ENCODE results near the gene WNT9A. TPM values are rescaled to one million over a fixed set of nuclear protein-coding genes. Genes with fewer than 3 reads are reported as not detected.

WNT9A gene
- total RNA-seq, 2 experiments from 2014 or later: 0.32 to 0.40 TPM

DNA sequence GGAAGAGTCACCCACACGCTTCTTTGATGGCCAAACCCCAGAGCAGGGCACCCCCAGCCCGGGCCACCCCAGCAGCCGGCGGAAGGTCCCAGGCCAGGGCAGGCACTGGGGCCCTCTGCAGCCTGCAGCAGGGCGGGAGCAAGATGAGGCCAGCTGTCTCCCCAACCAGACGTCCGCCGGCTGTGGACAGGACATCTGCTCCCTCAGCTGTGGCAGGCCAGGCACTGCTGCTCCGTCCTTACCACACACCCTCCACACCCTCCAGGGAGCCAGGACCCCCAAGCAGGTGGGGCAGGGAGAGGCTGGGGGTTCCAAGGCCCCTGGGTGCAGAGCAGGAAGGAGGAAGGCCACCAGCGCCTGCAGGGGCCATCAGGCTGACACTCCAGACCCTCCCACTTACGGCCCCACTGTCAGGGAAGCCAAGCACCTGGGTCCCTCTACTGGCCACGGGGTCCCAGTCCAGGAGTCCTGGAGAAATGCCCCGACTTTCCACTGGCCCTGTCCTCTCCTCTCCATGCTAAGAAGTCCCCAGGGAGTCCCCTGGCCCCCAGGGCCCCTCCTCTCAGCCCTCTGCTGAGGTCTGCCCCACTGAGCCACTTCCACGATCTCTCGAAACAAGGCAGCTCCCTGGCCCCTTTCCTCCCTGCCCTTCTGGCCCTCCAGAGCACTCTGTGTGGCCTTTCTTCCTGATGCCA, 5.6 kb downstream of the WNT9A start:
- ChIA-PET CTCF (no interaction called here), POLR2A (no interaction called here)
- Mint-ChIP-seq H3K27me3 (peaks cover 12% of the 10 kb centered on the region), H3K36me3 (ENCODE audit: low read depth) (no peaks in the 10 kb centered on the region), H3K4me1 (peaks cover 8% of the 10 kb centered on the region), H3K27ac (no peak overlapping the region), H3K9me3 (no peaks in the 10 kb centered on the region), H3K4me3 (no peak overlapping the region)
- no peak for DNase-seq

DNA sequence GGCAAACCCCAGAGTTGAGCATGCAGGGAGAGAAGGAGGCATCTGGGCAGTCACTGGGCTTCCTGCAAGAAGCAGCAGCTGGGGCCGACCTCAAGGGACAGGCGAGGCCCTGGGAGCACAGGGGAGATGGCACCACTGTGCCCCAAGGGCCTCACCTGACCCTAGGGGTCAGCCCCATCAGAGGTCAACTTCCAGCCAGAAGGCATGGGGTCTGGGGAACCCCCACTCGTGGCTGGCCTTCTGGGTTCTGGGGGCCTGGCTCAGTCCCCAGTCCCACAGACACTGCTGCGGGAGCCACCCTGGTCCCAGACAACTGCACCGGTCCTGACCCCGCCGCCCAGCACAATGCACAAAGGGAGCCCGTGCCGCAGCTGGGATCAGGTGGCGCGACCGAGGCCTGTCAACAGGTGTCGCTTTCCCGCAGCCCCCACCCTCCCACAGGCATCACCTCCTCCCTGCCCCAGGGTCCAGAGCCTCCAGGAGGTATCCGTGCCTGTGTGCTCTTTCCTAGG, 6.2 kb downstream of the WNT9A start:
- ChIA-PET POLR2A (no interaction called here), CTCF (no interaction called here)
- Mint-ChIP-seq H3K27ac (no peak overlapping the region), H3K27me3 (peaks cover 11% of the 10 kb centered on the region), H3K4me3 (no peak overlapping the region), H3K36me3 (ENCODE audit: low read depth) (peaks cover 2% of the 10 kb centered on the region), H3K9me3 (peaks cover 5% of the 10 kb centered on the region), H3K4me1 (peaks cover 7% of the 10 kb centered on the region)
- DNase-seq: no peak

DNA sequence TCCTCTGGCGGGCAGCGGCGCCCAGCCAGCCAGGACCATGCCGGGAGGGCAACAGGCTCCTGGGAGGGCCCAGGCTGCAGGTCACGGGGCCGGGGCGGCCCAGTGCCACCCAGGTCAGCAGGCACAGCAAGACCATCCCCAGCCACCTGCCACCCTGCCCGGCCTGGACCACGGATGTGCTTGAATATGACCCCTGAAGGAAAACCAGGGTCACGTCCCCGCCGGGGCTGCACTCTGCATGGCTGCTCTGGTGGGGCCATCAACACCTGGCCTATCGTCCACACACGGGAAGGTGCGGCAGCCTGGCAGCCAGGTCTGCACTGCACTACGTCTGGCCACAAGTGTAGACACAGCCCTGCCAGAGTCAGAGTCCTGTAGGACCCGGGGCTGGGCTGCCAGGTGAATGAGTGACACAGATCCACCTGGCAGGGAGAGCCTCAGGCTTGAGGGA, 6.9 kb downstream of the WNT9A start:
- no peak for DNase-seq
- ChIA-PET CTCF (no interaction called here), POLR2A (no interaction called here)
- Mint-ChIP-seq H3K27me3 (peaks cover 6% of the 10 kb centered on the region), H3K36me3 (ENCODE audit: low read depth) (peaks cover 2% of the 10 kb centered on the region), H3K27ac (no peak overlapping the region), H3K4me1 (peaks cover under 1% of the 10 kb centered on the region), H3K9me3 (peaks cover 5% of the 10 kb centered on the region), H3K4me3 (no peak overlapping the region)

DNA sequence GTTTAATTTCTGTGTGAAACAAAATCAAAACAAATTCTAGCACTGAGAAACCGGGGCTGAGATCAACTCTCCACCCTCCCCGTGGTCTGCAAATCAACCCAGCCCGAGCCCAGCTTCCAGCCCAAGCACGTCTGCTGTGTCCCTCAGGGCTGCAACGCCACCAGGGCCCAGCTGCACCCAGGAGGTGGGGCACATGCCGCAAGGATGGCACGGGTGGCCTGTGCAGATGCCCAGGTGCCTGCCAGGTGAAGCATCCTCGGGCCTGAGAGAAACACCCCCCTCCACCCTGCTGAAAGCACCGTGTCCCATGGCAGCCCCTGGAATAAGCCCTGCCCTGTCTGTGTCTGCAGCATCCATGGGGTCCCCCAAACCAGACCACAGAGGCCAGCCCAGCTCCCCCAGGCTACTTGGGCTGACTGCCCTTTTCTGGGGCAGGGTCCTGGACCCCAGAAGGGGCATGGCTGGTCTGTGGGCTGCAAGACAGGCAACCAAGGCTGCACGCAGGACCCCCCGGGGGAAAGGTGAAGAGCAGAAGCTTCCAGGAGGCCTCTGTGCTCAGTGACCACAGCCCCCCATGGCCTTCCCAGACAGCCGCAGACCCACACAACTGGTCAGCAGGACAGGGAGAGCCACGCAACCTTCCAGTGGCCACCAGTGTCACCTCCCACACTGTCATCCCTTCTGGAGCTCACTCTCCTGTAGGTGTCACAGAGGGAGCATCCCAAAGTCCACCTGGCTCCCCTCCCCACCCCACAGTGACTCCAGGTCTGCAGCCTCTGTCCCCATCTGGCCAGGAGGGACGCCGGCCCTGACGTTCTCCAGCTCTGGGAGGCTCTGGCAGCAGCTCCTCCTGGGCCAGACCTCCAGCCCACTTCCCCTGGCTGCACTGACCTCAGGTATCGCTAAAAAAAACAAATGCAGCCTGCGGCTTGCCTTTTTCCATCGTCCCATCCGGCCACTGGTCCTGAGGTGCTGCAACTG, 7.7 kb downstream of the WNT9A start:
- ChIA-PET POLR2A (no interaction called here), CTCF (no interaction called here)
- Mint-ChIP-seq H3K27ac (no peak overlapping the region), H3K4me3 (no peak overlapping the region), H3K4me1 (no peaks in the 10 kb centered on the region), H3K9me3 (peaks cover 9% of the 10 kb centered on the region), H3K36me3 (ENCODE audit: low read depth) (peaks cover 2% of the 10 kb centered on the region), H3K27me3 (peaks cover 4% of the 10 kb centered on the region)
- no peak for DNase-seq

DNA sequence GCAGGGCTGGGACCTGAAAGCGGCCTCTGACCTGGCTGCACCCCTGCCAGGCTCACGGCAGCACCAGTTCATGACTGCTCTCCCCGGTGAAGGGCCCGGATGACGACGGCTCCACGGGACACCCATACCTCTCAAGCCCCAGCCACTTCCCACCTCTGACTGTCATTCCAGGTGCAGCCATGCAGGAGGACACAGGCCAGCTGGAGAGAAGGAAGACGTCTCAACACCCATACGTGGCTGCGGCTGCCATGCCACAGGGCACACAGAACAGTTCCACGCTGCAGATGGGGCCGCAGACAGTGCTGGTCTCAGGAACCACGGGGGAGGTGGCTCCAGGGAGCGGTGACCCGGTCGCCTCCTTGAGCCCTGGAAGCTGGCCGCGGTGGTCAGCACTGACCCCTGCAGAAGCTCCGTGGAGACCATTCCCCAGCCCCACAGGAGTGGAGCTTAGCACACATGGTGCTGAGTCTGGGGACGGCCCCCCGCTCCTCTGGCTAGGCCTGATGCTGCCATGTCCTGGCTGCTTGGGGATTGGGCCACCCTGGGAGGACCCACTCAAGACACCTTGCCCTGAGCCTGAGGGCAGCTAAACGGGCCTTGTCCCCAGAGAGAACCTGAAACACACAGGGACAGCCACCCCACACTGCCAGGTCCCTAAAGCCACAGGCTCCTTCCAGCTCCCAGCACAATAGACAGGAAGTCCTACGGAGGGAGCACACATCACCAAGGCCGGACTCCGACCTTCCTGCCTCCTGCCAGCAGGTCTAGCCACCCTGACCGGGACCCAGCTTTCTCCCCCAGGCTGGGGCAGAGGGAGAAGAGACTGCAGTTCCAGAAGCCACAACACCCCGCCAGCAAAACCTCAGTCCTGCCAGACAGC, 8.6 kb downstream of the WNT9A start:
- ChIA-PET CTCF (no interaction called here), POLR2A (no interaction called here)
- DNase-seq: no peak
- Mint-ChIP-seq H3K36me3 (ENCODE audit: low read depth) (peaks cover 2% of the 10 kb centered on the region), H3K4me1 (no peaks in the 10 kb centered on the region), H3K9me3 (peaks cover 14% of the 10 kb centered on the region), H3K4me3 (no peak overlapping the region), H3K27ac (no peak overlapping the region), H3K27me3 (peaks cover 4% of the 10 kb centered on the region)

DNA sequence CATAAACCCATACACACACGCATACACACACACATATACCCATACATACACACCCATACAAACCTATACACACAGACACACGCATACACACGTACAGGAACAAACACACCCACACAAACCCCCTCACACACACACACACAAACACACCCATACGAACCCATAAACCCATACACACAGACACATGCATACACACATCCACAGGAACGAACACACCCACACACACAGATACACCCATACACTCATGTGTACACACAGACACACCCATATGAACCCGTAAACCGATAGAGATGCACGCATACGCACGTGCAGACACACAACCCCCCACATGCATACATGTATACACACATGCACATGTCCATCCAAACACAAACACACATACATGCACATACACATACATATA, 9.5 kb downstream of the WNT9A start:
- no peak for DNase-seq
- ChIA-PET CTCF (no interaction called here), POLR2A (no interaction called here)
- Mint-ChIP-seq H3K9me3 (peaks cover 14% of the 10 kb centered on the region), H3K4me3 (no peak overlapping the region), H3K27me3 (no peaks in the 10 kb centered on the region), H3K36me3 (ENCODE audit: low read depth) (peaks cover 2% of the 10 kb centered on the region), H3K4me1 (no peaks in the 10 kb centered on the region), H3K27ac (no peak overlapping the region)

DNA sequence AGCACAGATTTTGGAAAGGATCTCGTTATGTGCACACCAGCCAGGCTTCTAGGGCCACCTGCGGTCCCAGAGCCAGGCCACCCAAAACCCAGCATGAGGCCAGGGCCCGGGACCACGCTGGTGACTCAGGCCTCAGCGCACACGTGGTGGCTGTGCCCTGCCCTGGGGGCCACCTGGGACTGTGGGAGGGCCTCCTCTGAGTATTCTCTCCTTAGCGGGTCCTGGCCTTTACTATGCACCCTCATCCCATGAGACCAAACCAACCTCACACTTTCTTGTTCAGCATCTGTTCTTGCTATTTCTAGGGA, 9.9 kb downstream of the WNT9A start:
- Mint-ChIP-seq H3K36me3 (ENCODE audit: low read depth) (peaks cover 2% of the 10 kb centered on the region), H3K4me1 (no peaks in the 10 kb centered on the region), H3K27me3 (no peaks in the 10 kb centered on the region), H3K27ac (no peak overlapping the region), H3K9me3 (peaks cover 14% of the 10 kb centered on the region), H3K4me3 (no peak overlapping the region)
- CTCF ChIA-PET: no interaction called here
- no peak for DNase-seq
- POLR2A ChIA-PET: no interaction called here

DNA sequence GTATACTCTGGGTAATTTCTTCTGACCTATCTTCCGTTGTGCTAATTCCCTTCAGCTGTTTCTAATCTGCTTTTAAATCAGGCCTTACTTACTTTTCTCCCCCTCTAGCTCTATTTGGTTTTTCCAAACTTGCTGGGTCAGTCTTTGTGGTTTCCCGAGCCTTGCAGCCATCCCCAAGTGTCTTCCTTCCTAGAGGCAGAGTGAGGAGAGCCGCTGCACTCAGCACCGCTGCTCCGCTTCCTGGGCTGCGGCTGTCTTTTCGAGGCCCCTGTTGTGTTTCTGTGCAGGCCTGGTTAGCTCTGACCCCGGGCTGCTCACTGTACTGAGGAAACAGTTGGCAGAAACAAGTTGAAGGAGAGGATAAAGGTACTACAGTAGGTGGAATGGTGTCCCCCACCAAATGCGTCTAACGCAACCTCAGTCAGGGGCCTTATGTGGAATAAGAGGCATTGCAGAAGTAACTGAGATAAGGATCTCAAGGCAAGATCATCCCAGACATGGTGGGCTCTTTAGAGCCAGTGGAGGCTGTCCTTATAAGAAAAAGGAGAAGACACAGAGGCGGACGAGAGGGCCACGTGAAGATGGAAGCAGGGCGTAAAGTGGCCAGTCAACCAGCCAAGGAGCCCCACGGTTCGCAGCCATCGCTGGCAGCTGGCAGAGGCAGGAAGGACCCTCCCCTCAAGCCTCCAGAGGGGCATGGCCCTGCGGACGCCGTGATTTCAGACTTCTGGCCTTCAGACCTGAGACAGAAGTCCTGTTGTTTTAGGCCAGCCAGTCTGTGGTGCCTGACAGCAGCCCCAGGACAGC, 10.5 kb downstream of the WNT9A start:
- CTCF ChIA-PET: no interaction called here
- H3K9me3 Mint-ChIP-seq: peaks cover 14% of the 10 kb centered on the region
- H3K4me1 Mint-ChIP-seq: peaks cover 4% of the 10 kb centered on the region
- H3K4me3 Mint-ChIP-seq: no peak overlapping the region
- H3K27ac Mint-ChIP-seq: no peak overlapping the region
- POLR2A ChIA-PET: no interaction called here
- no peak for DNase-seq
- H3K36me3 Mint-ChIP-seq (ENCODE audit: low read depth): peaks cover 2% of the 10 kb centered on the region
- peaks cover 3% of the 10 kb centered on the region for H3K27me3 Mint-ChIP-seq

DNA sequence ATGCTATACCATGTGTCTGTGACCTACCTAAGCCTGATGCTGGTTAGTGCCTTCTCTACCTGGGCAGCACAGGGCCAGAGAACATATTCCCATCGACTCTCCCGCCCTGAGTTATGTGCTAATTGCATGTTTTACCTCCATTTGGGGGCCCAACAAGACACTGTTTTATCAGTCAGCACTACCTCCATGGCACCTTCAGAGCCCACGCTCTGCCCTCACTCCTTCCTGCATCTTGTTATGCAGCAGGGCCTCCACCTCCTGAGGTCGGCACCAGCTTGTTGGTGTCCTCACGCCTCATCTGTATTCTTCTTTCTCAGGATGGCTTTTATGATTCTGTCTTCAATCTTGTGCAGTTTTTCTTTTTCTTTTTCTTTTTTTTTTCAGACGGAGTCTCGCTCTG, 11.9 kb downstream of the WNT9A start:
- peaks cover 9% of the 10 kb centered on the region for H3K4me1 Mint-ChIP-seq
- H3K27ac Mint-ChIP-seq: no peak overlapping the region
- DNase-seq: no peak
- peaks cover 4% of the 10 kb centered on the region for H3K27me3 Mint-ChIP-seq
- CTCF ChIA-PET: no interaction called here
- POLR2A ChIA-PET: no interaction called here
- no peak overlapping the region for H3K4me3 Mint-ChIP-seq
- peaks cover 14% of the 10 kb centered on the region for H3K9me3 Mint-ChIP-seq
- peaks cover 2% of the 10 kb centered on the region for H3K36me3 Mint-ChIP-seq (ENCODE audit: low read depth)

DNA sequence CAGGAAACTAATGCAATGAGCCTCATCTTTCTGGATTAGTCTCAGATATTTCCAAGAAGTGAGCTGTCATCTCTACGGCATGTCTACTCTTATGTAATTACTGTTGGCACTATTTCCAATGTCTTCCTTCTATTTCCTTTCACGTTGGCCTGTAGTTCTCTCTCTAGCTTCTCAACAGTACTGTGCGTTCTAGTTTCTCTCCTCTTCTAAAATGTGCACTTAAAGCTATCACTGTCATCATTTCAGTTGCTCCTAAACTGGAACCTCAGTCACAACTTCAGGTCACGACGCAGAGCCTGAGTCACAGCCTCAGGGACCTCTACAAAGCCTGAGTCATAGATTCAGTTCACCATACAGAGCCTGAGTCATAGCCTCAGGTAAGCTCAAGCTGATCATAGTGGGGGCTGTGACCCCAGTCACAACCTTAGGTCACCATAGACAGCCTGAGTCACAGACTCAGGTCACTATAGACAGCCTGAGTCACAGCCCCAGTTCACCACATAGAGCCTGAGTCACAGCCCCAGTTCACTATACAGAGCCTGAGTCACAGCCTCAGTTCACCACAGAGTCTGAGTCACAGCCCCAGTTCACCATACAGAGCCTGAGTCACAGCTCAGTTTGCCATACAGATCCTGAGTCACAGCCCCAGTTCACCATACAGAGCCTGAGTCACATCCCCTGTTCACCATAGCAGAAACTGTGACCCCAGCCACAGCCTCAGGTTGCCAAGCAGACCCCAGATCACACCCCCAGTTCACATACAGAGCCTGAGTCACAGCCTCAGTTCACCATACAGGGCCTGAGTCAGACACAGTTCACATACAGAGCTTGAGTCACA, 13.0 kb downstream of the WNT9A start:
- H3K27ac Mint-ChIP-seq: no peak overlapping the region
- H3K4me3 Mint-ChIP-seq: no peak overlapping the region
- ChIA-PET POLR2A (no interaction called here), CTCF (interaction anchor here (0.8 kb wide), 1 partner anchor 29 kb away, joined by 3 read pairs; no protein-coding TSS in a partner anchor)
- peaks cover 4% of the 10 kb centered on the region for H3K27me3 Mint-ChIP-seq
- peaks cover 2% of the 10 kb centered on the region for H3K36me3 Mint-ChIP-seq (ENCODE audit: low read depth)
- peaks cover 14% of the 10 kb centered on the region for H3K9me3 Mint-ChIP-seq
- peaks cover 9% of the 10 kb centered on the region for H3K4me1 Mint-ChIP-seq
- DNase-seq: peak; percentile 22

DNA sequence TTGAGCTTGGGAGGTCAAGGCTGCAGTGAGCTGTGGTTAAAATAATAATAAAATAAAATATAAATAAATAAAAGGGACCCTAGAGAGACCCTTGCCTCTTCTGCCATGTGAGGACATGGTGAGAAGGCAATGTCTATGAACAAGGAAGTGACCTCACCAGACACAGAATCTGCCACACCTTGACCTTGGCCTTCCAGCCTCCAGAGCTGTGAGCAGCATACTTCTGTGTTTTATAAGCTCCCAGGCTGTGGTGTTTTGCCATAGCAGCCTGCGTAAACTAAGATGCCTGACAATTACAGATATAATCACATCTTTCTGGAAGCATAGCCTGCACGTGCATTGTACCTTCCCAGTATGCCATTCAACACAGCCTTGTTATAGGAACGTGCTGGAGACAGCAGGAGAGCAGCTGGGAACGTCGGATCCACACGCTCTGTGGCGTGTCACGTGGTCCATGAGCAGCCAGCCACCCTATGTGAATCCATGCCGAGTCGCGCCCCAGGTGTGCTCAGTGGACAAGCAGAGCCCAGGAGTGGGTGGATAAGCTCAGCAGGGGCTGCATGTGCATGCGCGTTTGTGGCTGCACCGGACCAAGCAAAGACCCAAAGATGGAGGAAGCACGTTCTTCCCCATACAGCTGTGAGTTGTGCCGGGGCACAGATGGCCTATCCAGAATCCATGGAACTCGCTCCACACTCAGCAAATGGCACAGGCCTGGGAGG, 17.8 kb downstream of the WNT9A start:
- DNase-seq: no peak
- Mint-ChIP-seq H3K27ac (no peak overlapping the region), H3K27me3 (peaks cover 4% of the 10 kb centered on the region), H3K4me1 (peaks cover 9% of the 10 kb centered on the region), H3K36me3 (ENCODE audit: low read depth) (no peaks in the 10 kb centered on the region), H3K4me3 (no peak overlapping the region), H3K9me3 (peaks cover 4% of the 10 kb centered on the region)
- ChIA-PET POLR2A (no interaction called here), CTCF (no interaction called here)
